Measurements from ENCODE around the gene FBXL13. TPM values are rescaled to one million over a fixed set of nuclear protein-coding genes. Genes with fewer than 3 reads are reported as not detected.
"Not testable (repeated sequence)": the region's sequence is repeated elsewhere in the genome, so short reads cannot be mapped to it uniquely, and the experiment has no call there.

FBXL13 gene
- total and polyA plus RNA-seq, 2 experiments from 2014 or later, result 0.24 to 0.43 TPM

- Histone ChIP-seq H3K36me3 (ENCODE audit: low read depth) (no peaks in the 10 kb centered on the region), H2AFZ (no peak overlapping the region), H3K79me2 (ENCODE audit: insufficient read depth) (no peaks in the 10 kb centered on the region), H3K4me1 (ENCODE audit: insufficient read depth) (peaks cover 13% of the 10 kb centered on the region), H3K9me2 (ENCODE audit: insufficient read depth) (no peaks in the 10 kb centered on the region), H3K4me2 (ENCODE audit: unreplicated experiment) (no peak overlapping the region), H3K4me3 (no peak overlapping the region), H3K9ac (no peak overlapping the region), H3K9me3 (ENCODE audit: low read depth) (no peaks in the 10 kb centered on the region), H3K27me3 (replicated peaks; ENCODE audit: insufficient read depth) (no peaks in the 10 kb centered on the region), H4K20me1 (ENCODE audit: insufficient read depth) (no peaks in the 10 kb centered on the region), H3K27ac (no peak overlapping the region), H3F3A (ENCODE audit: insufficient read depth) (peaks cover 12% of the 10 kb centered on the region)
- WGBS, 2 experiments (ENCODE audit: low coverage in 1 of 2, low lambda C conversion rate in 2 of 2, missing lambda C conversion rate in 2 of 2), result 39 to 46% methylated on average over 2 of the region's 2 CpGs
- no peak for DNase-seq
- in situ Hi-C loops (cut with MboI), result no loop called here
- TF ChIP-seq EZH2 (IDR thresholded peaks at IDR 0.05; ENCODE audit: insufficient read depth, poor library complexity, severe bottlenecking) (no peak), EZH2phosphoT487 (IDR thresholded peaks at IDR 0.05; ENCODE audit: insufficient read depth, low read depth) (no peak)
These were observed 233.3 kb downstream of the FBXL13 start for GRCh38 chr7:102841290-102841689.

- no peak overlapping the region for H3K9ac ChIP-seq
- no peaks in the 10 kb centered on the region for H3K27me3 ChIP-seq (replicated peaks; ENCODE audit: insufficient read depth)
- DNase-seq, result no peak
- no peak overlapping the region for H3K4me3 ChIP-seq
- peaks cover 17% of the 10 kb centered on the region for H3F3A ChIP-seq (ENCODE audit: insufficient read depth)
- no peak overlapping the region for H2AFZ ChIP-seq
- TF ChIP-seq EZH2phosphoT487 (IDR thresholded peaks at IDR 0.05; ENCODE audit: insufficient read depth, low read depth) (no peak), EZH2 (IDR thresholded peaks at IDR 0.05; ENCODE audit: insufficient read depth, poor library complexity, severe bottlenecking) (no peak)
- in situ Hi-C loops (cut with MboI), result no loop called here
- WGBS, 2 experiments (ENCODE audit: low coverage in 1 of 2, low lambda C conversion rate in 2 of 2, missing lambda C conversion rate in 2 of 2), result 97% methylated on average over 3 of the region's 3 CpGs
- no peaks in the 10 kb centered on the region for H3K9me2 ChIP-seq (ENCODE audit: insufficient read depth)
- H4K20me1 ChIP-seq (ENCODE audit: insufficient read depth), result no peaks in the 10 kb centered on the region
- no peak overlapping the region for H3K27ac ChIP-seq
- H3K79me2 ChIP-seq (ENCODE audit: insufficient read depth), result no peaks in the 10 kb centered on the region
- no peak overlapping the region for H3K4me2 ChIP-seq (ENCODE audit: unreplicated experiment)
- H3K36me3 ChIP-seq (ENCODE audit: low read depth), result no peaks in the 10 kb centered on the region
- H3K4me1 ChIP-seq (ENCODE audit: insufficient read depth), result peaks cover 20% of the 10 kb centered on the region
- no peaks in the 10 kb centered on the region for H3K9me3 ChIP-seq (ENCODE audit: low read depth)
These were observed 234.2 kb downstream of the FBXL13 start for GRCh38 chr7:102840404-102840803.

GRCh38 chr7:102838572-102839101 is 236.0 kb downstream of the FBXL13 start:
- 84 to 87% methylated on average over 10 of the region's 10 CpGs for WGBS, 2 experiments (ENCODE audit: low coverage in 1 of 2, low lambda C conversion rate in 2 of 2, missing lambda C conversion rate in 2 of 2)
- DNase-seq; in situ Hi-C loops (cut with MboI): not testable (repeated sequence)

GRCh38 chr7:102837802-102838201 is 236.8 kb downstream of the FBXL13 start:
- TF ChIP-seq EZH2phosphoT487 (IDR thresholded peaks at IDR 0.05; ENCODE audit: insufficient read depth, low read depth) (no peak), EZH2 (IDR thresholded peaks at IDR 0.05; ENCODE audit: insufficient read depth, poor library complexity, severe bottlenecking) (no peak)
- no peak for DNase-seq
- 73 to 84% methylated on average over 3 of the region's 3 CpGs for WGBS, 2 experiments (ENCODE audit: low coverage in 1 of 2, low lambda C conversion rate in 2 of 2, missing lambda C conversion rate in 2 of 2)
- Histone ChIP-seq H3K9me2 (ENCODE audit: insufficient read depth) (no peaks in the 10 kb centered on the region), H3K9me3 (ENCODE audit: low read depth) (no peaks in the 10 kb centered on the region), H3K4me1 (ENCODE audit: insufficient read depth) (peaks cover 30% of the 10 kb centered on the region), H2AFZ (no peak overlapping the region), H3F3A (ENCODE audit: insufficient read depth) (peaks cover 26% of the 10 kb centered on the region), H3K36me3 (ENCODE audit: low read depth) (no peaks in the 10 kb centered on the region), H3K79me2 (ENCODE audit: insufficient read depth) (no peaks in the 10 kb centered on the region), H3K9ac (no peak overlapping the region), H3K27ac (no peak overlapping the region), H3K4me3 (no peak overlapping the region), H4K20me1 (ENCODE audit: insufficient read depth) (no peaks in the 10 kb centered on the region), H3K4me2 (ENCODE audit: unreplicated experiment) (no peak overlapping the region), H3K27me3 (replicated peaks; ENCODE audit: insufficient read depth) (no peaks in the 10 kb centered on the region)
- in situ Hi-C loops (cut with MboI), result no loop called here

More at GRCh38 chr7:102838572-102839101, 236.0 kb downstream of the FBXL13 start:
- H3K36me3 ChIP-seq (ENCODE audit: low read depth); H3K4me3 ChIP-seq; H3K27ac ChIP-seq; H2AFZ ChIP-seq; H3K79me2 ChIP-seq (ENCODE audit: insufficient read depth); H3K9ac ChIP-seq; H3K9me3 ChIP-seq (ENCODE audit: low read depth); H3K4me2 ChIP-seq (ENCODE audit: unreplicated experiment); H4K20me1 ChIP-seq (ENCODE audit: insufficient read depth); H3K27me3 ChIP-seq (replicated peaks; ENCODE audit: insufficient read depth); H3K9me2 ChIP-seq (ENCODE audit: insufficient read depth): not testable (repeated sequence)
- Histone ChIP-seq H3K4me1 (ENCODE audit: insufficient read depth) (peaks cover 30% of the 10 kb centered on the region), H3F3A (ENCODE audit: insufficient read depth) (peaks cover 26% of the 10 kb centered on the region)

GRCh38 chr7:102836977-102837376 is 237.6 kb downstream of the FBXL13 start:
- in situ Hi-C loops (cut with MboI), result no loop called here

More at GRCh38 chr7:102836977-102837376, 237.6 kb downstream of the FBXL13 start:
- no peaks in the 10 kb centered on the region for H3K9me2 ChIP-seq (ENCODE audit: insufficient read depth)
- H3K4me1 ChIP-seq (ENCODE audit: insufficient read depth), result peaks cover 27% of the 10 kb centered on the region
- no peaks in the 10 kb centered on the region for H3K79me2 ChIP-seq (ENCODE audit: insufficient read depth)
- H3K4me3 ChIP-seq, result no peak overlapping the region
- no peaks in the 10 kb centered on the region for H3K9me3 ChIP-seq (ENCODE audit: low read depth)
- no peak overlapping the region for H3K9ac ChIP-seq
- peak overlapping the region; percentile 54 for H3K4me2 ChIP-seq (ENCODE audit: unreplicated experiment)
- H3K36me3 ChIP-seq (ENCODE audit: low read depth), result no peaks in the 10 kb centered on the region
- H4K20me1 ChIP-seq (ENCODE audit: insufficient read depth), result no peaks in the 10 kb centered on the region
- TF ChIP-seq EZH2 (IDR thresholded peaks at IDR 0.05; ENCODE audit: insufficient read depth, poor library complexity, severe bottlenecking) (no peak), EZH2phosphoT487 (IDR thresholded peaks at IDR 0.05; ENCODE audit: insufficient read depth, low read depth) (no peak)
- no peak overlapping the region for H3K27ac ChIP-seq
- H3F3A ChIP-seq (ENCODE audit: insufficient read depth), result peaks cover 18% of the 10 kb centered on the region
- DNase-seq, result no peak
- H2AFZ ChIP-seq, result no peak overlapping the region
- no peaks in the 10 kb centered on the region for H3K27me3 ChIP-seq (replicated peaks; ENCODE audit: insufficient read depth)
- 77 to 83% methylated on average over 1 of the region's 1 CpG for WGBS, 2 experiments (ENCODE audit: low coverage in 1 of 2, low lambda C conversion rate in 2 of 2, missing lambda C conversion rate in 2 of 2)

All from GM23248 (cell line).